ENCODE data around the gene HAUS5.

The HAUS5 gene

GRCh38 chr19:35665604-35666003 is 53.1 kb downstream of the HAUS5 start (continued):
- no peak for TF ChIP-seq ZNF565 (CRISPR knock-in tag; conservative IDR thresholded peaks at IDR 0.05; ENCODE audit: low read depth)
- TF ChIP-seq ZNF8 (CRISPR knock-in tag; IDR thresholded peaks at IDR 0.05), result no peak
- no peak for TF ChIP-seq BACH2 (CRISPR knock-in tag; IDR thresholded peaks at IDR 0.05; ENCODE audit: borderline replicate concordance)
- TF ChIP-seq TOX (CRISPR knock-in tag; IDR thresholded peaks at IDR 0.05; ENCODE audit: borderline replicate concordance), result no peak
- TF ChIP-seq TCF4 (CRISPR knock-in tag; IDR thresholded peaks at IDR 0.05; ENCODE audit: borderline replicate concordance), result no peak
- no peak for TF ChIP-seq ARNTL (CRISPR knock-in tag; IDR thresholded peaks at IDR 0.05; ENCODE audit: borderline replicate concordance, low read depth)
- TF ChIP-seq ZC3H10 (CRISPR knock-in tag; IDR thresholded peaks at IDR 0.05), result no peak

- no peak; the same call in 2 of the 3 replicates for ATAC-seq
- TF ChIP-seq ZFP30 (CRISPR knock-in tag; IDR thresholded peaks at IDR 0.05) (no peak), TSHZ2 (CRISPR knock-in tag; IDR thresholded peaks at IDR 0.05) (no peak), ZFP3 (CRISPR knock-in tag; IDR thresholded peaks at IDR 0.05) (no peak), ZNF70 (CRISPR knock-in tag; IDR thresholded peaks at IDR 0.05) (no peak), CREB5 (CRISPR knock-in tag; IDR thresholded peaks at IDR 0.05; ENCODE audit: low read depth) (no peak), PPARA (CRISPR knock-in tag; IDR thresholded peaks at IDR 0.05; ENCODE audit: borderline replicate concordance) (no peak), OSR1 (CRISPR knock-in tag; IDR thresholded peaks at IDR 0.05) (no peak), ZNF8 (CRISPR knock-in tag; IDR thresholded peaks at IDR 0.05) (no peak), RARB (CRISPR knock-in tag; IDR thresholded peaks at IDR 0.05) (no peak), TCF4 (CRISPR knock-in tag; IDR thresholded peaks at IDR 0.05; ENCODE audit: borderline replicate concordance) (no peak), CSRNP3 (CRISPR knock-in tag; IDR thresholded peaks at IDR 0.05) (no peak), CSDC2 (CRISPR knock-in tag; IDR thresholded peaks at IDR 0.05) (no peak), ZC3H10 (CRISPR knock-in tag; IDR thresholded peaks at IDR 0.05) (no peak), ISL1 (CRISPR knock-in tag; IDR thresholded peaks at IDR 0.05) (no peak), ESRRG (CRISPR knock-in tag; IDR thresholded peaks at IDR 0.05) (no peak), SNAI2 (CRISPR knock-in tag; IDR thresholded peaks at IDR 0.05) (no peak)
Observed at GRCh38 chr19:35666251-35666913, 53.8 kb downstream of the HAUS5 start, which contains the start of gene UPK1A. Gene UPK1A (plus strand): TSS chr19:35666517. CDS start chr19:35666813, 296 bp downstream.

- ATAC-seq, result no peak
Observed at GRCh38 chr19:35669566-35669965, 57.0 kb downstream of the HAUS5 start.

More at GRCh38 chr19:35669566-35669965, 57.0 kb downstream of the HAUS5 start:
- no peak for TF ChIP-seq ZNF8 (CRISPR knock-in tag; IDR thresholded peaks at IDR 0.05)
- no peak for TF ChIP-seq TOX (CRISPR knock-in tag; IDR thresholded peaks at IDR 0.05; ENCODE audit: borderline replicate concordance)
- TF ChIP-seq ZC3H10 (CRISPR knock-in tag; IDR thresholded peaks at IDR 0.05), result no peak
- no peak for TF ChIP-seq ZNF565 (CRISPR knock-in tag; conservative IDR thresholded peaks at IDR 0.05; ENCODE audit: low read depth)
- no peak for TF ChIP-seq CREB5 (CRISPR knock-in tag; IDR thresholded peaks at IDR 0.05; ENCODE audit: low read depth)
- TF ChIP-seq ZFP3 (CRISPR knock-in tag; IDR thresholded peaks at IDR 0.05), result no peak
- no peak for TF ChIP-seq ARNTL (CRISPR knock-in tag; IDR thresholded peaks at IDR 0.05; ENCODE audit: borderline replicate concordance, low read depth)
- TF ChIP-seq TCF4 (CRISPR knock-in tag; IDR thresholded peaks at IDR 0.05; ENCODE audit: borderline replicate concordance), result no peak
- no peak for TF ChIP-seq PPARA (CRISPR knock-in tag; IDR thresholded peaks at IDR 0.05; ENCODE audit: borderline replicate concordance)
- no peak for TF ChIP-seq ISL1 (CRISPR knock-in tag; IDR thresholded peaks at IDR 0.05)
- no peak for TF ChIP-seq CSRNP3 (CRISPR knock-in tag; IDR thresholded peaks at IDR 0.05)
- no peak for TF ChIP-seq OSR1 (CRISPR knock-in tag; IDR thresholded peaks at IDR 0.05)
- TF ChIP-seq GLIS3 (CRISPR knock-in tag; IDR thresholded peaks at IDR 0.05), result no peak
- no peak for TF ChIP-seq CSDC2 (CRISPR knock-in tag; IDR thresholded peaks at IDR 0.05)

All from SK-N-SH treated with all-trans-retinoic acid at 6 μM for 48 hours (cell line).